Kidney epithelial cell (primary cell): ENCODE data around the gene TEX38. TPM values are rescaled to one million over a fixed set of nuclear protein-coding genes. Genes with fewer than 3 reads are reported as not detected.
"Not testable (repeated sequence)": the region's sequence is repeated elsewhere in the genome, so short reads cannot be mapped to it uniquely, and the experiment has no call there.

Experiments used
- DNase-seq: peaks from one replicate; pipeline ENCODE4 v3.0.0-alpha.2; 2010; ENCODE audit warnings: low read depth
- H3K27me3 ChIP-seq: 2 replicates; pipeline ENCODE4 v1.6.0; 2011; ENCODE audit warnings: low read length; ENCODE audit not compliant: control insufficient read depth, insufficient read depth
- H3K36me3 ChIP-seq: 2 replicates; pipeline ENCODE4 v1.5.1; 2011; ENCODE audit warnings: low read length; ENCODE audit not compliant: control insufficient read depth, insufficient read depth
- H3K4me3 ChIP-seq: 2 replicates; pipeline ENCODE4 v1.5.1; 2011; ENCODE audit warnings: low read depth, mild to moderate bottlenecking, control low read depth, low read length
- CTCF ChIP-seq: IDR thresholded peaks from 2 replicates; pipeline ENCODE4 v1.5.1; 2011; ENCODE audit warnings: mild to moderate bottlenecking, moderate library complexity, low read length, control low read depth, inconsistent platforms; ENCODE audit not compliant: insufficient read depth, poor library complexity, severe bottlenecking
- total RNA-seq: library from RNA; depleted of rRNA; stranded (reverse); fragments of >200 nt; gene quantifications from 2 replicates; pipeline ENCODE4 v1.2.3, GENCODE V29; 2015

Gene TEX38
- total RNA-seq, 1 donor from 2014 or later, result not detected

DNA sequence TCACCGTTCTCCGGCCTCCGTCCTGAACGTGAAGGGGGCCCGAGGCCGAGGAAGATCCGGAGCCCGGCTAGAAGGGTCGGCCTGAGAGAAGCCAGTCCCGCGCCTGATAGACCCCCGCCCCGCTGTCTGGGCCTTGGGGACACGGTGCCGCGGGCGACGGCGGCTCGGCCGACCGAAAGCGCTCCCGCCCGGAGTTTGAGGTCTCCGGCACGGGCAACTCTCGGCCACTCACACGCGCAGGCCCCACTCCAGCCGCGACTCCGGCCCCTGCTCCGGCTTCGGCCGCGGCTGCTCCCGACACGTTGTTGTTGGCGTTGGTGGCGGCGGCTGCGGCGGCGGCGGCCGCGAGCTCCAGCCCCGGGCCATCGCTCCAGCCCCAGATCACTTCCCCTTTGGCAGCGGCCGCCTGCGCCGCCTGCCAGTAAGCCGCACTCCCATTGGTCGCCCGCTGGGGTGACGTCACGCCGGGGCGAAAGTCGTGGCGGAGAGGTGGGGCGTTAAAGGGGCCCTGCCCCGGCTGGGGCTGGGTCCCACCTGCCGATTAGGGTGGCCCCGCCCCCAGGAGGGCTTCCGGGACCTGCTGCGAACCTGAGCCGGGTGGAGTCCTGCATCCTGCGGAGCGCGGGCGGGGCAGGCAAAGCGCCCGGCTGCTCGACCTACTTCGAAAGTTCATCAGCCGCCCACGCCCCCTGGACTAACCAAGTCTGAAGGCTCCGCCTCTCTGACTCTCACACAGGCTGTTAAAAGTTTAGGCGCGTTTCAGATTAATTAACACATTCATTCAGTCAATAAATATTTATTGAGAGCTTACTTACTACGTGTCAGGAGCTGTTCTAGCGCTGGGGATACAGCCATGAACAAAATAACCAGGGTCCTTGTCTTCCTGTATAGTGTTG, 47.3 kb downstream of the TEX38 start, which contains the start of gene EFCAB14:
EFCAB14 (minus strand) TSS at position 388 of the 896 bp plus-strand sequence. CDS start 1,027 bp downstream, outside the sequence.
- H3K27me3 ChIP-seq, result no peaks in the 10 kb centered on the region
- H3K4me3 ChIP-seq, result peak within 1 kb of the TSS; percentile 78
- peak; percentile 71 for DNase-seq
- no peak for TF ChIP-seq CTCF
- H3K36me3 ChIP-seq, result peaks cover 2% of the 10 kb centered on the region

DNA sequence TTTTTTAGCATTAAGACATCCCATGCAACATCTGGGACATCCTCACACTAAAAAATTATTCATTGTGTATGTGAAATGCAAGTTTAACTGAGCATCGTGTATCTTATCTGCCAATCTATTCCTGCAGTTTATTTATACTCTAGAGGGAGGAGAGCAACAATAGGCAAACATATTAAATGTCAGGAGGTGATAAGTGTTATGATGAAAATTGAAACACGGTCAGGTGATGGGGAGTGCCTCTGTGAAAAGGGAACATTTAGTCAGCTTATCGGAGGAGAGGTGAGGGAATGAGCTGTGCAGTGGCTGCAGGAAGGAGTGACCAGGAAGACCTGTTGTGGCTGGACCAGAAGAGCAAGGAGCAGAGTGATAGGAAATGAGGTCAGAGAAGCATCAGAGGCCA, 48.0 kb downstream of the TEX38 start:
- no peak for DNase-seq

DNA sequence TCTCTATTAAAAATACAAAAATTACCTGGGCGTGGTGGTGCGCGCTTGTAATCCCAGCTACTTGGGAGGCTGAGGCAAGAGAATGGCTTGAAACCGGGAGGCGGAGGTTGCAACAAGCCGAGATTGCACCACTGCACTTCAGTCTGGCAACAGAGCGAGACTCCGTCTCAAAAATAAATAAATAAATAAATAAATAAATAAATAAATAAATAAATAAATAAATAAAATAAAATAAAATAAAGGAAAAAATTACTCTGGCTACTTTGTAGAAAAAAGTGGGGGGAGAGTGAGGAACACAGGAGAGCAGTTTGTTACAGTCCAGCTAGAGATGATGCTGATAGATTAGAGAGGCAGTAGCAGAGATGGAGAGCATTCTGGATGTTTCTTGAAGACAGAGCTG, 48.7 kb downstream of the TEX38 start:
- not testable (repeated sequence) for DNase-seq, H3K36me3 ChIP-seq, H3K27me3 ChIP-seq

More for the DNA sequence above, 48.0 kb downstream of the TEX38 start:
- Histone ChIP-seq H3K27me3 (no peaks in the 10 kb centered on the region), H3K4me3 (no peak overlapping the region), H3K36me3 (peaks cover 2% of the 10 kb centered on the region)
- no peak for TF ChIP-seq CTCF

DNA sequence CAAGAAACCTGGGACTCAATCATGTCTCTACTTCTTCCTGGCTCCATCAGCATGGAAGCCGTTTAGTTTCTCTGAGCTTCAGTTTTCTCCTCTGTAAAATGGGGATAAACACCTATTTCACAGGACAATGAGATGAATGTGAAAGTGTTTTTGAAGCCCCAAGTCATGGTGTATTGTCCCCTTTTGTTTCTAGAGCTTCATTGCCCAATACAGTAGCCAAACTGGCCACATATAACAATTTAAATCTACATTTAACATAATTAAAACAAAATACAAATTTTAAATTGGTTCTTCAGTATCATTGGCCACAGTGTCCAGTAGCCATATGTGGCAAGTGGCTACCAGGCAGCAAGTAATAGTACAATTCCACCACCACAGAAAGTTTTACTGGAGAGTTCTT, 49.5 kb downstream of the TEX38 start:
- Histone ChIP-seq H3K4me3 (no peak overlapping the region), H3K36me3 (no peaks in the 10 kb centered on the region), H3K27me3 (no peaks in the 10 kb centered on the region)
- no peak for TF ChIP-seq CTCF
- no peak for DNase-seq

More for the DNA sequence above, 48.7 kb downstream of the TEX38 start:
- H3K4me3 ChIP-seq, result not testable (repeated sequence)

DNA sequence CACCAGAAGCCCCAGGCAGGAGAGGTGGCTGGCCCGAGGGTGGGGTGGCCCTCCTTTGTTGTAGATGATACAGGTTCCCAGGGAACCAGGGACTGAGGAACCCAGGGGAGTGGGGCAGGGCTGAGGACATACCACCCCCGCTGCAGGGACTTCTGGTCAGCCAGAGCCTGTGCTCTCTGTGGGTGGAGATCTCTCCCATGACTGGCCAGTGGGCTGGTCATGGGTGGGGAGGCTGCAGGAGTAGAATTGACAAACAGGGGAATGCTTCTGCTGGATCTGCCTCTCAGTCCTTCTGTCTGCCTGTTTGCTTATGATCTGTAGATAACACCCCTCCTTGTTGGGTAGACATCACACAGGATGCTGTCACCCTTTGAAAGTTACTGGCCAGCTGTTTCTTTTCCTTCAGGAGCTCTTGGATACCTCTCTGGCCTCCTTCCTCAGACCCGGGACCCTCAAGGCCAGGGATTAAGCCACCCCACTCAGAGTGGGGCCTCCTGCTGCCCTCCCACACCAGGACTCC, 50.1 kb downstream of the TEX38 start:
- H3K36me3 ChIP-seq, result no peaks in the 10 kb centered on the region

More for the DNA sequence above, 50.1 kb downstream of the TEX38 start:
- Histone ChIP-seq H3K4me3 (no peak overlapping the region), H3K27me3 (no peaks in the 10 kb centered on the region)
- no peak for DNase-seq
- TF ChIP-seq CTCF, result no peak

Other genes starting within 250 kb of the TEX38 start
- 0.04 TPM in 1 of 2 replicates, not detected in the other for gene DMBX1, start 182.0 kb upstream of the TEX38 start, total RNA-seq
- gene KNCN, start 120.2 kb upstream of the TEX38 start, total RNA-seq, result not detected in 2 replicates
- 22.6 and 25.3 TPM in 2 replicates for gene MKNK1, start 67.6 kb upstream of the TEX38 start, total RNA-seq
- gene MOB3C, start 55.0 kb upstream of the TEX38 start, total RNA-seq, result 3.1 and 9.0 TPM in 2 replicates
- 28.8 and 31.3 TPM in 2 replicates for gene ATPAF1, start 3.5 kb upstream of the TEX38 start, total RNA-seq
- gene EFCAB14, start 47.3 kb downstream of the TEX38 start, total RNA-seq, result 57.3 and 64.4 TPM in 2 replicates
- gene CYP4B1, start 127.2 kb downstream of the TEX38 start, total RNA-seq, result not detected in 2 replicates